ENCODE results near the gene FBXL17. TPM values are rescaled to one million over a fixed set of nuclear protein-coding genes. Genes with fewer than 3 reads are reported as not detected.
"Not testable (repeated sequence)": the region's sequence is repeated elsewhere in the genome, so short reads cannot be mapped to it uniquely, and the experiment has no call there.

The FBXL17 gene
- total RNA-seq, 1 donor from 2014 or later = 17.6 TPM

- Mint-ChIP-seq H3K27ac (ENCODE audit: unreplicated experiment) (no peak overlapping the region), H3K4me3 (ENCODE audit: unreplicated experiment) (no peak overlapping the region), H3K27me3 (ENCODE audit: unreplicated experiment) (no peaks in the 10 kb centered on the region), H3K4me1 (ENCODE audit: unreplicated experiment) (no peaks in the 10 kb centered on the region), H3K9me3 (ENCODE audit: unreplicated experiment) (no peaks in the 10 kb centered on the region), H3K36me3 (ENCODE audit: unreplicated experiment) (peaks cover 4% of the 10 kb centered on the region)
- DNase-seq (ENCODE audit: extremely low spot score, unreplicated experiment) = no peak
- TF ChIP-seq CTCF (IDR thresholded peaks at IDR 0.05) = no peak
Measured at GRCh38 chr5:108174286-108174685, 207.6 kb downstream of the FBXL17 start.

GRCh38 chr5:108171759-108172158, 210.1 kb downstream of the FBXL17 start:
- no peak overlapping the region for H3K4me3 Mint-ChIP-seq (ENCODE audit: unreplicated experiment)
- H3K9me3 Mint-ChIP-seq (ENCODE audit: unreplicated experiment) = no peaks in the 10 kb centered on the region
- H3K4me1 Mint-ChIP-seq (ENCODE audit: unreplicated experiment) = no peaks in the 10 kb centered on the region
- peaks cover 4% of the 10 kb centered on the region for H3K36me3 Mint-ChIP-seq (ENCODE audit: unreplicated experiment)
- no peak for TF ChIP-seq CTCF (IDR thresholded peaks at IDR 0.05)
- H3K27me3 Mint-ChIP-seq (ENCODE audit: unreplicated experiment) = no peaks in the 10 kb centered on the region
- no peak for DNase-seq (ENCODE audit: extremely low spot score, unreplicated experiment)
- no peak overlapping the region for H3K27ac Mint-ChIP-seq (ENCODE audit: unreplicated experiment)

- no peak overlapping the region for H3K4me3 Mint-ChIP-seq (ENCODE audit: unreplicated experiment)
- H3K27ac Mint-ChIP-seq (ENCODE audit: unreplicated experiment) = no peak overlapping the region
- no peaks in the 10 kb centered on the region for H3K27me3 Mint-ChIP-seq (ENCODE audit: unreplicated experiment)
- peaks cover 4% of the 10 kb centered on the region for H3K36me3 Mint-ChIP-seq (ENCODE audit: unreplicated experiment)
- no peak for DNase-seq (ENCODE audit: extremely low spot score, unreplicated experiment)
- no peaks in the 10 kb centered on the region for H3K9me3 Mint-ChIP-seq (ENCODE audit: unreplicated experiment)
- no peak for TF ChIP-seq CTCF (IDR thresholded peaks at IDR 0.05)
- H3K4me1 Mint-ChIP-seq (ENCODE audit: unreplicated experiment) = no peaks in the 10 kb centered on the region
Measured at GRCh38 chr5:108168915-108169314, 213.0 kb downstream of the FBXL17 start.

GRCh38 chr5:108167174-108167573, 214.7 kb downstream of the FBXL17 start:
- H3K9me3 Mint-ChIP-seq (ENCODE audit: unreplicated experiment) = no peaks in the 10 kb centered on the region
- no peak for TF ChIP-seq CTCF (IDR thresholded peaks at IDR 0.05)
- no peak overlapping the region for H3K27ac Mint-ChIP-seq (ENCODE audit: unreplicated experiment)
- H3K4me1 Mint-ChIP-seq (ENCODE audit: unreplicated experiment) = no peaks in the 10 kb centered on the region
- no peaks in the 10 kb centered on the region for H3K27me3 Mint-ChIP-seq (ENCODE audit: unreplicated experiment)
- H3K4me3 Mint-ChIP-seq (ENCODE audit: unreplicated experiment) = no peak overlapping the region
- peaks cover 4% of the 10 kb centered on the region for H3K36me3 Mint-ChIP-seq (ENCODE audit: unreplicated experiment)
- no peak for DNase-seq (ENCODE audit: extremely low spot score, unreplicated experiment)

- Mint-ChIP-seq H3K4me1 (ENCODE audit: unreplicated experiment) (no peaks in the 10 kb centered on the region), H3K9me3 (ENCODE audit: unreplicated experiment) (no peaks in the 10 kb centered on the region), H3K4me3 (ENCODE audit: unreplicated experiment) (no peak overlapping the region), H3K27me3 (ENCODE audit: unreplicated experiment) (no peaks in the 10 kb centered on the region), H3K27ac (ENCODE audit: unreplicated experiment) (no peak overlapping the region), H3K36me3 (ENCODE audit: unreplicated experiment) (no peaks in the 10 kb centered on the region)
- DNase-seq (ENCODE audit: extremely low spot score, unreplicated experiment) = no peak
- no peak for TF ChIP-seq CTCF (IDR thresholded peaks at IDR 0.05)
Measured at GRCh38 chr5:108164574-108164973, 217.3 kb downstream of the FBXL17 start.

- H3K27ac Mint-ChIP-seq (ENCODE audit: unreplicated experiment); H3K9me3 Mint-ChIP-seq (ENCODE audit: unreplicated experiment); DNase-seq (ENCODE audit: extremely low spot score, unreplicated experiment); H3K4me1 Mint-ChIP-seq (ENCODE audit: unreplicated experiment); H3K36me3 Mint-ChIP-seq (ENCODE audit: unreplicated experiment); H3K27me3 Mint-ChIP-seq (ENCODE audit: unreplicated experiment); H3K4me3 Mint-ChIP-seq (ENCODE audit: unreplicated experiment): not testable (repeated sequence)
Measured at GRCh38 chr5:108152854-108153253, 229.0 kb downstream of the FBXL17 start.

Measured in osteocyte (in vitro differentiated cells).